GM12891 (cell line): ENCODE measurements around the gene ARHGEF28.

Source experiments
- POLR2A ChIP-seq: IDR thresholded peaks from 2 replicates; pipeline ENCODE4 v1.6.1; 2011; ENCODE audit warnings: low read depth, low read length, control low read depth
- POLR2AphosphoS5 ChIP-seq: IDR thresholded peaks from 2 replicates; pipeline ENCODE4 v1.6.1; 2011; ENCODE audit warnings: low read depth, low read length, control low read depth
- SPI1 ChIP-seq: IDR thresholded peaks from 2 replicates; pipeline ENCODE4 v1.6.1; 2011; ENCODE audit warnings: low read depth, low read length, control low read depth
- TAF1 ChIP-seq: IDR thresholded peaks from 2 replicates; pipeline ENCODE4 v1.6.1; 2011; ENCODE audit warnings: low read depth, low read length, control low read depth

DNA sequence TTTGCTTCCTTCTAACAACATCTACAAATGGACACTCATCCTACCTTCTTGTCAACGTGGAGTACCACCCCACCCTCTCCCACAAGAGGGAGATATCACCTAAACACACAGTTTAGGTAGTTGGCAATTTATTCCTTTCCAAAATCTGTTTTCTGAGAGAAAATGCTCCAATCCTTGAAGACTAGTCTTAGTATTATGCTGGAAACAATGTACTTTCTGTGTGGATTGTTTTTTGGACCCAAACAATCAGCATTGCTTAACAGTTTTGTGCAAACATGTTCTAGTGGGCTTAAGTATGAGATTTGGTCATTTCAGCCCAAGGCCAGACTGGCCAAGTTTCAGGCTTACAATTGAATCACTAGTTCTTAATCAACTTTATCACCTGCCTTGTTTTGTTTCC lies 359.1 kb downstream of the ARHGEF28 start:
- TF ChIP-seq POLR2A (no peak), POLR2AphosphoS5 (no peak), TAF1 (no peak), SPI1 (no peak)
